GM23338 (cell line): Measurements from ENCODE around the gene TNFAIP1. TPM values are rescaled to one million over a fixed set of nuclear protein-coding genes. Genes with fewer than 3 reads are reported as not detected.

ENCODE experiments used
- ATAC-seq: fragments of 200-7000 bp; cut with Tn5 transposase; 3 replicates; pipeline ENCODE4 v1.9.1; 2020
- DNase-seq: peaks from one replicate; pipeline ENCODE4 v3.0.0-alpha.2; 2015; ENCODE audit warnings: low spot score
- H2AFZ ChIP-seq: fragments of 200-600 bp; sonication (generic); 2 replicates; pipeline ENCODE4 v1.8.0; 2016; ENCODE audit warnings: antibody characterized with exemption, mild to moderate bottlenecking, moderate library complexity
- H3F3A ChIP-seq: fragments of 200-600 bp; sonication (generic); replicated peaks from 2 replicates; pipeline ENCODE4 v1.8.0; 2017; ENCODE audit warnings: antibody characterized with exemption, mixed run types, low read depth
- H3K27ac ChIP-seq: fragments of 200-600 bp; sonication (generic); 2 replicates; pipeline ENCODE4 v1.6.1; 2016; ENCODE audit warnings: low read depth
- H3K27me3 ChIP-seq: fragments of 200-600 bp; sonication (generic); 2 replicates; pipeline ENCODE4 v1.8.0; 2016; ENCODE audit warnings: mild to moderate bottlenecking, mixed run types, moderate library complexity; ENCODE audit not compliant: insufficient read depth
- H3K36me3 ChIP-seq: fragments of 200-600 bp; sonication (generic); 2 replicates; pipeline ENCODE4 v1.8.0; 2016; ENCODE audit warnings: mild to moderate bottlenecking; ENCODE audit not compliant: insufficient read depth
- H3K4me1 ChIP-seq: fragments of 200-600 bp; sonication (generic); 2 replicates; pipeline ENCODE4 v1.8.0; 2016; ENCODE audit warnings: mild to moderate bottlenecking, moderate library complexity; ENCODE audit not compliant: insufficient read depth
- H3K4me2 ChIP-seq: fragments of 200-600 bp; sonication (generic); 2 replicates; pipeline ENCODE4 v1.7.1; 2017; ENCODE audit warnings: mixed run types
- H3K4me3 ChIP-seq: fragments of 200-600 bp; sonication (generic); 2 replicates; pipeline ENCODE4 v1.6.1; 2016; ENCODE audit warnings: mixed run types
- H3K79me2 ChIP-seq: fragments of 200-600 bp; sonication (generic); replicated peaks from 2 replicates; pipeline ENCODE4 v1.8.0; 2017; ENCODE audit warnings: mild to moderate bottlenecking; ENCODE audit not compliant: insufficient read depth
- H3K9me2 ChIP-seq: fragments of 200-600 bp; sonication (generic); 2 replicates; pipeline ENCODE4 v1.8.0; 2017; ENCODE audit not compliant: insufficient read depth
- H4K20me1 ChIP-seq: fragments of 200-600 bp; sonication (generic); replicated peaks from 2 replicates; pipeline ENCODE4 v1.8.0; 2017; ENCODE audit warnings: mild to moderate bottlenecking; ENCODE audit not compliant: insufficient read depth
- H3K27ac Mint-ChIP-seq: 2 replicates; pipeline ENCODE4 v1.8.0; 2020; ENCODE audit warnings: inconsistent platforms, mild to moderate bottlenecking, moderate library complexity, mixed read lengths
- H3K27me3 Mint-ChIP-seq: 3 replicates; pipeline ENCODE4 v1.8.0; 2022; ENCODE audit warnings: low read depth, mild to moderate bottlenecking, moderate library complexity, mixed read lengths, inconsistent platforms; ENCODE audit not compliant: insufficient read depth, poor library complexity
- H3K36me3 Mint-ChIP-seq: 3 replicates; pipeline ENCODE4 v1.8.0; 2021; ENCODE audit warnings: low read depth, mild to moderate bottlenecking, inconsistent platforms, moderate library complexity, mixed read lengths
- H3K4me1 Mint-ChIP-seq: 3 replicates; pipeline ENCODE4 v1.8.0; 2020; ENCODE audit warnings: mild to moderate bottlenecking, inconsistent platforms, mixed read lengths
- H3K4me3 Mint-ChIP-seq: 3 replicates; pipeline ENCODE4 v1.8.0; 2021; ENCODE audit warnings: moderate library complexity, mild to moderate bottlenecking, inconsistent platforms, mixed read lengths
- H3K9me3 Mint-ChIP-seq: 3 replicates; pipeline ENCODE4 v1.8.0; 2020; ENCODE audit warnings: moderate library complexity, mild to moderate bottlenecking, inconsistent platforms, mixed read lengths
- CREB1 ChIP-seq: fragments of 250-450 bp; sonication (Bioruptor Pico); IDR thresholded peaks from 2 replicates; pipeline ENCODE4 v1.5.0; 2020; ENCODE audit warnings: low read depth, mild to moderate bottlenecking, moderate library complexity
- EZH2 ChIP-seq: fragments of 200-600 bp; sonication (generic); IDR thresholded peaks from one replicate; pipeline ENCODE4 v1.8.0; 2017; ENCODE audit warnings: antibody characterized with exemption, mild to moderate bottlenecking, low read depth; ENCODE audit not compliant: unreplicated experiment
- EZH2phosphoT487 ChIP-seq: fragments of 200-600 bp; sonication (generic); IDR thresholded peaks from one replicate; pipeline ENCODE4 v1.8.1; 2018; ENCODE audit warnings: antibody characterized with exemption; ENCODE audit not compliant: unreplicated experiment
- NANOG ChIP-seq: IDR thresholded peaks from 2 replicates; pipeline ENCODE4 v1.6.1; 2016; ENCODE audit warnings: antibody characterized with exemption, borderline replicate concordance
- ZNF114 ChIP-seq: fragments of 250-450 bp; sonication (Bioruptor Pico); IDR thresholded peaks from 2 replicates; pipeline ENCODE4 v1.5.0; 2020; ENCODE audit warnings: mild to moderate bottlenecking, moderate library complexity
- polyA plus RNA-seq: library from polyadenylated mRNA; unstranded; fragments of >200 nt; fragmentation: Nextera tagmentation; extraction: Ambion mirVana; gene quantifications from 2 replicates; pipeline ENCODE4 v1.2.1, GENCODE V29; 2016
- total RNA-seq: library from RNA; depleted of rRNA; stranded (reverse); fragments of >200 nt; shearing (Covaris generic); gene quantifications from 2 replicates; pipeline ENCODE4 v1.2.3, GENCODE V29; 2014
- TF ChIP-seq, protein P1 (sequence below): fragments of 250-450 bp; sonication (Bioruptor Pico); IDR thresholded peaks from 2 replicates; pipeline ENCODE4 v1.5.0; 2020; ENCODE audit warnings: mild to moderate bottlenecking, moderate library complexity
- TF ChIP-seq, protein P2 (sequence below), 2 experiments: fragments of 200-600 bp in 1 of 2; sonication (generic) in 1 of 2; conservative IDR thresholded peaks; 2 replicates each; pipeline versions ENCODE4 v1.5.1 to v1.6.1; 2016 to 2017; ENCODE audit warnings: antibody characterized with exemption in 2 of 2, low read depth in 2 of 2, mild to moderate bottlenecking in 2 of 2, moderate library complexity in 1 of 2

The TNFAIP1 gene
- total and polyA plus RNA-seq, 2 experiments from 2014 or later: 6.3 to 13.1 TPM

GRCh38 chr17:28340374-28340773, 4.8 kb downstream of the TNFAIP1 start:
- no peak for ATAC-seq

More at GRCh38 chr17:28340374-28340773, 4.8 kb downstream of the TNFAIP1 start:
- no peaks in the 10 kb centered on the region for H3F3A ChIP-seq
- no peak overlapping the region for H2AFZ ChIP-seq
- Mint-ChIP-seq H3K4me3 (no peak overlapping the region), H3K27me3 (peaks cover 14% of the 10 kb centered on the region), H3K4me1 (peaks cover 13% of the 10 kb centered on the region), H3K27ac (no peak overlapping the region), H3K36me3 (peaks cover 19% of the 10 kb centered on the region), H3K9me3 (no peaks in the 10 kb centered on the region)
- no peak overlapping the region for H3K4me2 ChIP-seq
- H3K27ac ChIP-seq: no peak overlapping the region
- peaks cover 19% of the 10 kb centered on the region for H3K79me2 ChIP-seq
- H3K27me3 ChIP-seq: no peaks in the 10 kb centered on the region
- H4K20me1 ChIP-seq: no peaks in the 10 kb centered on the region
- peaks cover 8% of the 10 kb centered on the region for H3K36me3 ChIP-seq
- DNase-seq: no peak
- TF ChIP-seq EZH2 (no peak), NANOG (no peak), EZH2phosphoT487 (no peak), ZNF114 (CRISPR knock-in tag) (no peak), CREB1 (no peak)
- TF ChIP-seq, protein P1, sequence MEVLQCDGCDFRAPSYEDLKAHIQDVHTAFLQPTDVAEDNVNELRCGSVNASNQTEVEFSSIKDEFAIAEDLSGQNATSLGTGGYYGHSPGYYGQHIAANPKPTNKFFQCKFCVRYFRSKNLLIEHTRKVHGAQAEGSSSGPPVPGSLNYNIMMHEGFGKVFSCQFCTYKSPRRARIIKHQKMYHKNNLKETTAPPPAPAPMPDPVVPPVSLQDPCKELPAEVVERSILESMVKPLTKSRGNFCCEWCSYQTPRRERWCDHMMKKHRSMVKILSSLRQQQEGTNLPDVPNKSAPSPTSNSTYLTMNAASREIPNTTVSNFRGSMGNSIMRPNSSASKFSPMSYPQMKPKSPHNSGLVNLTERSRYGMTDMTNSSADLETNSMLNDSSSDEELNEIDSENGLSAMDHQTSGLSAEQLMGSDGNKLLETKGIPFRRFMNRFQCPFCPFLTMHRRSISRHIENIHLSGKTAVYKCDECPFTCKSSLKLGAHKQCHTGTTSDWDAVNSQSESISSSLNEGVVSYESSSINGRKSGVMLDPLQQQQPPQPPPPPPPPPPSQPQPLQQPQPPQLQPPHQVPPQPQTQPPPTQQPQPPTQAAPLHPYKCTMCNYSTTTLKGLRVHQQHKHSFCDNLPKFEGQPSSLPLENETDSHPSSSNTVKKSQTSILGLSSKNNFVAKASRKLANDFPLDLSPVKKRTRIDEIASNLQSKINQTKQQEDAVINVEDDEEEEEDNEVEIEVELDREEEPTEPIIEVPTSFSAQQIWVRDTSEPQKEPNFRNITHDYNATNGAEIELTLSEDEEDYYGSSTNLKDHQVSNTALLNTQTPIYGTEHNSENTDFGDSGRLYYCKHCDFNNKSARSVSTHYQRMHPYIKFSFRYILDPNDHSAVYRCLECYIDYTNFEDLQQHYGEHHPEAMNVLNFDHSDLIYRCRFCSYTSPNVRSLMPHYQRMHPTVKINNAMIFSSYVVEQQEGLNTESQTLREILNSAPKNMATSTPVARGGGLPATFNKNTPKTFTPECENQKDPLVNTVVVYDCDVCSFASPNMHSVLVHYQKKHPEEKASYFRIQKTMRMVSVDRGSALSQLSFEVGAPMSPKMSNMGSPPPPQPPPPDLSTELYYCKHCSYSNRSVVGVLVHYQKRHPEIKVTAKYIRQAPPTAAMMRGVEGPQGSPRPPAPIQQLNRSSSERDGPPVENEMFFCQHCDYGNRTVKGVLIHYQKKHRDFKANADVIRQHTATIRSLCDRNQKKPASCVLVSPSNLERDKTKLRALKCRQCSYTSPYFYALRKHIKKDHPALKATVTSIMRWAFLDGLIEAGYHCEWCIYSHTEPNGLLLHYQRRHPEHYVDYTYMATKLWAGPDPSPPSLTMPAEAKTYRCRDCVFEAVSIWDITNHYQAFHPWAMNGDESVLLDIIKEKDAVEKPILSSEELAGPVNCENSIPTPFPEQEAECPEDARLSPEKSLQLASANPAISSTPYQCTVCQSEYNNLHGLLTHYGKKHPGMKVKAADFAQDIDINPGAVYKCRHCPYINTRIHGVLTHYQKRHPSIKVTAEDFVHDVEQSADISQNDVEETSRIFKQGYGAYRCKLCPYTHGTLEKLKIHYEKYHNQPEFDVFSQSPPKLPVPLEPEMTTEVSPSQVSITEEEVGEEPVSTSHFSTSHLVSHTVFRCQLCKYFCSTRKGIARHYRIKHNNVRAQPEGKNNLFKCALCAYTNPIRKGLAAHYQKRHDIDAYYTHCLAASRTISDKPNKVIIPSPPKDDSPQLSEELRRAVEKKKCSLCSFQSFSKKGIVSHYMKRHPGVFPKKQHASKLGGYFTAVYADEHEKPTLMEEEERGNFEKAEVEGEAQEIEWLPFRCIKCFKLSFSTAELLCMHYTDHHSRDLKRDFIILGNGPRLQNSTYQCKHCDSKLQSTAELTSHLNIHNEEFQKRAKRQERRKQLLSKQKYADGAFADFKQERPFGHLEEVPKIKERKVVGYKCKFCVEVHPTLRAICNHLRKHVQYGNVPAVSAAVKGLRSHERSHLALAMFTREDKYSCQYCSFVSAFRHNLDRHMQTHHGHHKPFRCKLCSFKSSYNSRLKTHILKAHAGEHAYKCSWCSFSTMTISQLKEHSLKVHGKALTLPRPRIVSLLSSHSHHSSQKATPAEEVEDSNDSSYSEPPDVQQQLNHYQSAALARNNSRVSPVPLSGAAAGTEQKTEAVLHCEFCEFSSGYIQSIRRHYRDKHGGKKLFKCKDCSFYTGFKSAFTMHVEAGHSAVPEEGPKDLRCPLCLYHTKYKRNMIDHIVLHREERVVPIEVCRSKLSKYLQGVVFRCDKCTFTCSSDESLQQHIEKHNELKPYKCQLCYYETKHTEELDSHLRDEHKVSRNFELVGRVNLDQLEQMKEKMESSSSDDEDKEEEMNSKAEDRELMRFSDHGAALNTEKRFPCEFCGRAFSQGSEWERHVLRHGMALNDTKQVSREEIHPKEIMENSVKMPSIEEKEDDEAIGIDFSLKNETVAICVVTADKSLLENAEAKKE (CRISPR knock-in tag): no peak
- TF ChIP-seq, protein P2, sequence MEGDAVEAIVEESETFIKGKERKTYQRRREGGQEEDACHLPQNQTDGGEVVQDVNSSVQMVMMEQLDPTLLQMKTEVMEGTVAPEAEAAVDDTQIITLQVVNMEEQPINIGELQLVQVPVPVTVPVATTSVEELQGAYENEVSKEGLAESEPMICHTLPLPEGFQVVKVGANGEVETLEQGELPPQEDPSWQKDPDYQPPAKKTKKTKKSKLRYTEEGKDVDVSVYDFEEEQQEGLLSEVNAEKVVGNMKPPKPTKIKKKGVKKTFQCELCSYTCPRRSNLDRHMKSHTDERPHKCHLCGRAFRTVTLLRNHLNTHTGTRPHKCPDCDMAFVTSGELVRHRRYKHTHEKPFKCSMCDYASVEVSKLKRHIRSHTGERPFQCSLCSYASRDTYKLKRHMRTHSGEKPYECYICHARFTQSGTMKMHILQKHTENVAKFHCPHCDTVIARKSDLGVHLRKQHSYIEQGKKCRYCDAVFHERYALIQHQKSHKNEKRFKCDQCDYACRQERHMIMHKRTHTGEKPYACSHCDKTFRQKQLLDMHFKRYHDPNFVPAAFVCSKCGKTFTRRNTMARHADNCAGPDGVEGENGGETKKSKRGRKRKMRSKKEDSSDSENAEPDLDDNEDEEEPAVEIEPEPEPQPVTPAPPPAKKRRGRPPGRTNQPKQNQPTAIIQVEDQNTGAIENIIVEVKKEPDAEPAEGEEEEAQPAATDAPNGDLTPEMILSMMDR (conservative IDR thresholded peaks at IDR 0.05; ENCODE audit: low read depth in 2 of 2): no peak
- H3K4me3 ChIP-seq: no peak overlapping the region
- H3K9me2 ChIP-seq: no peaks in the 10 kb centered on the region
- H3K4me1 ChIP-seq: peaks cover 6% of the 10 kb centered on the region; the same call in 1 of the 2 replicates
